Measurements from ENCODE around the gene TPK1. TPM values are rescaled to one million over a fixed set of nuclear protein-coding genes. Genes with fewer than 3 reads are reported as not detected.

The TPK1 gene
- total RNA-seq, 1 experiment from 2014 or later: 3.1 TPM

DNA sequence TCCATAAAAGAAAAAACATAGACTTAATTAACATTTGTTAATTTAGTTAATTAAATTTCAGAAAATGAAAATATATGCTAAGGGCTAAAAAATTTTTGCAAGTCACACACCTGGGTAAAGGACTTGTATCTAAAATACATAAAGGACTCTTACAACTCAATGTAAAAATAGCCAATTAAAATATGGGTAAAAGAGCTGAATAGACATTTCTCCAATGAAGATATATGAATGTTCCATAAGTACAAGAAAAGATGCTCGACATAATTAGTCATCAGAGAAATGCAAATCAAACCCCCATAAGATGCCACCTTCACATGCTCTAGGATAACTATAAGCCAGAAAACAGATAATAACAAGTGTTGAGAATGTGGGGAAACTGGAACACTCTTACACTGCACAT lies 288.0 kb downstream of the TPK1 start:
- Histone ChIP-seq H2BK15ac (ENCODE audit: low read depth, low read length) (no peak overlapping the region), H3K27me3 (ENCODE audit: insufficient read depth, low read length) (no peaks in the 10 kb centered on the region), H3K56ac (ENCODE audit: insufficient read length, low read depth, low read length) (no peak overlapping the region), H4K8ac (replicated peaks; ENCODE audit: insufficient read length, low read depth, low read length) (no peak overlapping the region), H3K23ac (ENCODE audit: insufficient read length, low read depth, low read length) (no peak overlapping the region), H2BK20ac (ENCODE audit: low read depth, low read length, poor library complexity, severe bottlenecking) (no peak overlapping the region), H3K9ac (ENCODE audit: extremely low read depth, insufficient read length, low read length) (no peak overlapping the region), H3K79me2 (ENCODE audit: insufficient read depth, low read length) (no peaks in the 10 kb centered on the region), H2AFZ (ENCODE audit: low read length) (no peak overlapping the region), H3K4me1 (ENCODE audit: insufficient read depth, low read length) (no peaks in the 10 kb centered on the region), H2BK5ac (ENCODE audit: insufficient read length, low read length) (no peak overlapping the region), H3T11ph (ENCODE audit: low read length) (no peak overlapping the region), H2BK12ac (ENCODE audit: insufficient read length, low read depth, low read length) (no peak overlapping the region), H4K5ac (ENCODE audit: insufficient read length, low read depth, low read length) (no peak overlapping the region), H3K18ac (ENCODE audit: insufficient read length, low read depth, low read length) (no peak overlapping the region), H3K9me3 (ENCODE audit: control insufficient read depth, low read depth, low read length) (no peaks in the 10 kb centered on the region), H3K79me1 (ENCODE audit: insufficient read depth, low read depth, low read length, poor library complexity, severe bottlenecking) (no peaks in the 10 kb centered on the region), H3K14ac (ENCODE audit: insufficient read depth, low read length) (no peak overlapping the region), H3K4me2 (ENCODE audit: insufficient read depth, insufficient read length, low read length) (no peak overlapping the region), H4K91ac (ENCODE audit: insufficient read length, low read depth, low read length) (no peak overlapping the region), H3K4ac (ENCODE audit: low read depth, low read length) (no peak overlapping the region), H2BK120ac (ENCODE audit: low read depth, low read length, poor library complexity, severe bottlenecking) (no peak overlapping the region), H3K27ac (ENCODE audit: insufficient read length, low read depth, low read length) (no peak overlapping the region), H2AK5ac (ENCODE audit: insufficient read length, low read length) (no peak overlapping the region), H4K20me1 (ENCODE audit: control insufficient read depth, insufficient read depth, insufficient read length) (no peaks in the 10 kb centered on the region), H3K23me2 (ENCODE audit: insufficient read length, low read depth, low read length, poor library complexity, severe bottlenecking) (no peaks in the 10 kb centered on the region)
- Mint-ChIP-seq H3K4me3 (no peak overlapping the region), H3K9me3 (no peaks in the 10 kb centered on the region), H3K27me3 (ENCODE audit: low read depth) (no peaks in the 10 kb centered on the region), H3K4me1 (peaks cover 3% of the 10 kb centered on the region in 2 experiments; a peak in 3 of 4 replicates), H3K27ac (no peak overlapping the region), H3K36me3 (ENCODE audit: insufficient read depth in 1 of 3, low read depth in 3 of 3) (no peaks in the 10 kb centered on the region)
- no CpG with 5 or more reads among the region's 1 CpG for WGBS (ENCODE audit: extremely low coverage, insufficient read length, low lambda C conversion rate)
- no peak for DNase-seq
- TF ChIP-seq, protein P1, sequence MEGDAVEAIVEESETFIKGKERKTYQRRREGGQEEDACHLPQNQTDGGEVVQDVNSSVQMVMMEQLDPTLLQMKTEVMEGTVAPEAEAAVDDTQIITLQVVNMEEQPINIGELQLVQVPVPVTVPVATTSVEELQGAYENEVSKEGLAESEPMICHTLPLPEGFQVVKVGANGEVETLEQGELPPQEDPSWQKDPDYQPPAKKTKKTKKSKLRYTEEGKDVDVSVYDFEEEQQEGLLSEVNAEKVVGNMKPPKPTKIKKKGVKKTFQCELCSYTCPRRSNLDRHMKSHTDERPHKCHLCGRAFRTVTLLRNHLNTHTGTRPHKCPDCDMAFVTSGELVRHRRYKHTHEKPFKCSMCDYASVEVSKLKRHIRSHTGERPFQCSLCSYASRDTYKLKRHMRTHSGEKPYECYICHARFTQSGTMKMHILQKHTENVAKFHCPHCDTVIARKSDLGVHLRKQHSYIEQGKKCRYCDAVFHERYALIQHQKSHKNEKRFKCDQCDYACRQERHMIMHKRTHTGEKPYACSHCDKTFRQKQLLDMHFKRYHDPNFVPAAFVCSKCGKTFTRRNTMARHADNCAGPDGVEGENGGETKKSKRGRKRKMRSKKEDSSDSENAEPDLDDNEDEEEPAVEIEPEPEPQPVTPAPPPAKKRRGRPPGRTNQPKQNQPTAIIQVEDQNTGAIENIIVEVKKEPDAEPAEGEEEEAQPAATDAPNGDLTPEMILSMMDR (conservative IDR thresholded peaks at IDR 0.05): no peak

All from H9 (cell line).